Stimulated activated CD8-positive, alpha-beta memory T cell treated with anti-CD3 and anti-CD28 coated beads, Interleukin-15, amount 100 ng/mL, for 24 hours (primary cell): ENCODE results near the gene SCYGR6.

Experiments used
- DNase-seq: peaks from one replicate; pipeline ENCODE4 v3.0.0-alpha.2; 2020; ENCODE audit warnings: low read depth

The SCYGR6 gene

DNA sequence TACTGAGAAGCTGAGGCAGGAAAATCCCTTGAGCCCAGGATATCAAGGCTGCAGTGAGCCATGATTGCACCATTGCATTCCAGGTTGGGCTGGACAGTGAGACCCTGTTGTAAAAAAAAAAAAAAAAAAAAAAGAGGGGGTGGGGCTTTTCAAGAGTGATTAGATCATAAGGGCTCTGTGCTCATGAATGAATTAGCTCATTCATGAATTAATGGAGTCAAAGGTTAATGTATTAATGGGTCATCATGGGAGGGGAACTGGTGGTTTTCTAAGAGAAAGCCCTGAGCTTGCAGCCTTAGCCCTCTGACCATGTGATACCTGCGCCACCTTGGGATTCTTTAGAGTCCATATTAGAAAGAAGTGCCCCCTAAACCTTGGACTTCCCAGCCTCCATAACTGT lies 11.3 kb downstream of the SCYGR6 start:
- no peak for DNase-seq

DNA sequence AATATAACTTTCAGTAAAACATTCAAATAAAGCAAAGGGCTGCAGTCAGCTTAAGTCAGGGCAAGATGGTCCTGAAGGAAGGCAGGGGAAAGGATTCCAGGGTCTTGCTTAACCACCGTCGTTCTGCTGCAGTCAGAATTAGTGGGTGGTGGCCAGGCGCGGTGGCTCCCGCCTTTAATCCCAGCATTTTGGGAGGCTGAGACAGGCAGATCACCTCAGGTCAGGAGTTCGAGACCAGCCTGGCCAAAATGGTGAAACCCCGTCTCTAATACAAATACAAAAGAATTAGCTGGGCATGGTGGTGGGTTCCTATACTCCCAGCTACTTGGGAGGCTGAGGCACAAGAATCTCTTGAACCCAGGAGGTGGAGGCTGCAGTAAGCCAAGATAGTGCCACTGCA lies 13.6 kb downstream of the SCYGR6 start:
- DNase-seq, result no peak

DNA sequence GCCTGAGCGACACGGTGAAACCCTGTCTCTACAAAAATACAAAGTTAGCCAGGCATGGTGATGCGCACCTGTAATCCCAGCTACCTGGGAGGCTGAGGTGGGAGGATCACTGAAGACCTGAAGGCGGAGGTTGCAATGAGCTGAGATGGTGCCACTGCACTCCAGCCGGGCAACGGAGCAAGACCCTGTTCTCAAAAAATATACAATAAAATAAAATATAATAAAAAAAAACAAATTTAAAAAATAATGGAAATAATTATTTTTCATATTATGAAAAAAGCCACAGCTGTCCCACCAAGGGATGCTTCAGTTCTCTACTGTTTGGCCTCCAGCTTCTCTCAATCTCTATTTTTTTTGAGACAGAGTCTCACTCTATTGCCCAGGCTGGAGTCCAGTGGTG lies 17.2 kb downstream of the SCYGR6 start:
- DNase-seq, result no peak

DNA sequence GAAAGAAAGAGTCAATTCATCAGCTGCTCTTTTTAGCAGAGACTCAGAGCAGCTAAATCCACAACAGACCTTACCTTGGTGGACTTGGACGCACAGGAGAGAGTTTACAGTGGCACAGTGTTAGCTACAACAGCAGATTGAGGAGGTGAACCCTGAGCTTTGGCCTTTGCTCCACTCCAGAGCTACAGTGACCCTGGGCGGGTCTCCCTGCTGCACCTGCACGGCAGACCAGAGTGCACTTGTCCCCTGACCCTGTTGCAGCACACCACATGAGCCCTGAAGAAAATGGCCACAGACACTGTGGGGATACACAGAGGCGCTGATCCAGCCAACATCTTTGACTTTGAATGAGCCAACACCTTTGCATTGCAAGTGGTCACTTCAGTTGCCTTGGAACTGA lies 17.7 kb downstream of the SCYGR6 start:
- DNase-seq, result no peak

DNA sequence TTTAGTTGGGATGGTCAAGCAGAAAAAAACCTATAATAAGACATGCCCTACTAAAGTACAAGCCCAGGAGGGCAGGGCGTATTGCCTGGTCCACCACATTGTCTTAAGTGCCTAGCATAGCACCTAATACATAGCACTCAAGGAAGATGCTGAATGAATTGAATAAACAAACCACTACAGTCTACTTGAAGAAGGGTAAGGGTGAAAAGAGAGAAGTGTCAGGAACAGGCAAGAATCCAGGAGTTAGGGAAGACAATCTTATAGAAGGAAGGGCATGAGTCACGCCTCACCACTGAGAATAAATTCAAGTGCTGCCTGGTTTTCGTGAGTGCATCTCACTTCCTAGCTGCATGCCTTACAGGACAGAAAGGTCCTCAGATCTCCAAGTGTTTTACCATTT lies 20.6 kb downstream of the SCYGR6 start:
- DNase-seq, result no peak

DNA sequence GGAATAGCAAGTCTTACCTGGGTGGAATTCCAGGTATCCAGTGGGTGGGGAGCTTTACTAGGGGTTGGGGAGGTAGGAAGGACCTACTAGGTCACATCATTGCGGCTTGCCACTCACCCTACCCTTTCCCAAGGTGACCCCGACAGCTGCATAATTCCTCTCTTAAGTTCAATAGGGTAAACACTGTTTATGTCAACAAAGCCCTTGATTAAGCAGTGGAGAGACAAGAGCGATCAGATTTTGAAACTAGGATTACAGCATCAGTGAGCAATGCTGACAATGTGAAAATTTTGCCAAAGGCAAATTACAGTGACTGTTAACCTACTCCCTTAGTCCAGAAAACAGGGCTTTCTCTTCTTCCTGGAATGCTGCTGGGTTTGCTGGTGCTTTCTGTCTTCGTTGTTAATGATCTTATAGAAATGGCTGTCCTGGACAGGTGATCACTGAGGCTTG lies 21.3 kb downstream of the SCYGR6 start:
- no peak for DNase-seq

DNA sequence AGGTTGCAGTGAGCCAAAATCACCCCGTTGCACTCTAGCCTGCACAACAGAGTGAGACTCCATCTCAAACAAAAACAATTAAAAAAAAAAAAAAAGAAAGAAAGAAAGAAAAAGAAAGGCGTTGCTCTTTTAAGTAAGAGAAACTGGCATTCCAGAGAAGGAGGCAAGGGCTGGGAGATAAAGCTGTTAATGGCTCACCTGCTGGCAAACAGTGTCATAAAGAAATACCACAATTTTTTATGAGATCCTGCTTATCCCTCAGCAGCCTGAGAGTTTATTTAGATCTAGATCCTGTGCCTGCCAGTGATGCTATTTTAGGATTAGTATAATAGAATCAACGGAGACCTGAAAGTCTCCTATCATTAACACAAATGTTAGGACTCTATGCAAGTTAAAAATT lies 23.0 kb downstream of the SCYGR6 start:
- no peak for DNase-seq

DNA sequence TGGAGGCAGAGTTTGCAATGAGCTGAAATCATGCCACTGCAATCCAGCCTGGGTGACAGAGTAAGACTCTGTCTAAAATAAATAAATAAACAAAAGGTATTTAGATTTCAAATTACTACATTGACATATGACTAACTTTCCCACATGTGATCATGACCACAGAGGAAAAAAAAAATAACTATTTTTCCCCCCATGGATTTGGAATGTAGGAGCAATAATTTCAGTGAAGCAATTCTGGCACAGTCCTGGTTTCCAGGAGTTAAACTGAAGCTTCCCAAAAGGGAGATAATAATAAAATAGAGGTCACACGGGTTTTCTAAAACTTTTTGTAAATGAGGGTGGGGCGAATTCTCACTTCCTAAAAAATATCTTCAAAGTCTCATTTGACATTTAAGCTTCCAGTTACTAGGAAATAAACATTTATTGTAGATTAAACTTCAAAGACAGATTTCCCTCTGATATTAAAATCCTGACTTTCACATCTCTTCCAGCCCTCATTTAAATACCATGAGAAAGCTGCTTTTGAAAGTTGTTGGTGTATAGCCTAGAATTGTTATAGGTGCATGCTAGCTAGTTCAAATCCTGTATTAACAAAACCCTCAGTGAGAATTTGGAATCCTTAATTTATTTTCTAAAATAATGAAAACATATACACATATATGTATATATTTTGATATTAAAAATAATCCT lies 27.4 kb downstream of the SCYGR6 start:
- DNase-seq, result no peak

DNA sequence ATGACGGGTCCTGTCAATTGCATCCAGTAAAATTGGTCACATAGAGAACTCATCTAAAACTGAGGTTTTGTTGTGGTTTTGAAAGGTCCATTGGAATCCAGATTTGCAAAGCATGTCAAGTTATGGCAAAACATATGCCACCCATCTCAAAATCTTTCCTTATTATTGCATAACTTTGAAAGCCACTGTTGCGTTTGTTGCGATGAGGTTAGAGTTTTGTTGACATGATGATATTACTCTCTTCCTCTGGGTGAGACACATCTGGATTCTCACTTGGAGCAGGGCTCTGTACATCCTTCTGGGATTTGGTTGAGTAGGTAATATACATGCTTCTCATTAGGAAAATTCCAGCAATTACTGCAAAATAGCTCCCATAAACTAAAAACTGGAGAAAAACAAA lies 37.4 kb downstream of the SCYGR6 start:
- no peak for DNase-seq

DNA sequence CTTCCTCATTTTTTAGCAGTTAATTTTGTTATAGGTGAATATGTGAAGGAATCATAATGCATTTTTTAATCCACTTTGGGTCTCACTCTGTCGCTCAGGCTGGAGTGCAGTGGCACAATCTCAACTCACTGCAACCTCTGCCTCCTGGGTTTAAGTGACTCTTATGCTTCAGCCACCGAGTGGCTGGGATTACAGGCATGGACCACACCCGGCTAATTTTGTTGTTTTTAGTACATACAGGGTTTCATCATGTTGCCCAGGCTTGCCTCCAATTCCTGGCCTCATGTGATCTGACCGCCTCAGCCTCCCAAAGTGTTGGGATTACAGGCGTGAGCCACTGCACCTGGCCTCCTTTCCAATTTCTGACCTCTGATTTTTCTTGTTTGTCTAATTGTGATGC lies 40.3 kb downstream of the SCYGR6 start:
- DNase-seq, result no peak

DNA sequence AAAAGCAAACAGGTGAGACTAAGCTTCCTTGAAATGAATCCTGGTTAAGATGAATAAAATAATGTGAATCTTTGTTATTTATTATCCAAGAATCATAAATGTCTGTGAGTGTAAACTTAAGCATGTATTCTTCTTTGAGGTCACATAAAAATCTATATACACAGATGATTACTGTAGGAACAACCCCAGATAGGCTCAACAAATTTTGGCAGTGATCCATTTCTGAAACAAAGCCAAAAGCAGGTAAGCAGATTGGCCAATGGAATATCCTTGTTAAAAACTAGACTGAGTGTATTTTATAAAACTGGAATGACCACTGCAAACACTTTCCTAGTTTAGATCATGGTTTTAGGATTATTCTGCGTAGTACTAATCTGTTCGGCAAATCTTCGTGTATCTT lies 46.6 kb downstream of the SCYGR6 start:
- DNase-seq, result no peak

DNA sequence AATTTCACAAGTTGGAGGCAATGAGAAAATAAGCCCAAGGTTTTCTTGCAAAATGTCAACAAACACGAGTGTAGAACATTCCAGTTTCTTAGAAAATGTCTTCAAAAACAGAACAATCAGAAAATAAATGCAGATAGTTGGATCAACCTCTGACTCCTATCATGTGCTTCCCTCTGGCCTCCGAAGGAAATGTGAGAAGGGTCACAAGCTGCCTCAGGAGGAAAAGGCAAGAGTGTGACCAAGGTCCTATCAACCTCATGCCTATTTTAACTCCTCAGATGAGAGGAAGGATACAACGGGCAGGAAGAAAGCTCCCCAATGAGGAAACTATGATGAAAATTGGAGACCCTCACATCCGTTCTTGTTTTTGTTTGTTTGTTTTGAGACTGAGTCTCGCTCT lies 50.1 kb downstream of the SCYGR6 start:
- no peak for DNase-seq
